ENCODE data around the gene MMP15.
"Not testable (repeated sequence)": the region's sequence is repeated elsewhere in the genome, so short reads cannot be mapped to it uniquely, and the experiment has no call there.

Gene MMP15

GRCh38 chr16:58025351-58026138, at the start of gene MMP15:
Gene MMP15, plus strand, starts transcription at chr16:58025754. Its CDS starts 597 bp downstream, at chr16:58026351.
- no peak for DNase-seq

- no peak for DNase-seq
These were observed 49.2 kb upstream of the MMP15 start for GRCh38 chr16:57976331-57976796.

- no peak for DNase-seq
These were observed 48.0 kb upstream of the MMP15 start for GRCh38 chr16:57977418-57978069.

- not testable (repeated sequence) for DNase-seq
These were observed 47.5 kb upstream of the MMP15 start for GRCh38 chr16:57978070-57978465.

- no peak for DNase-seq
These were observed 46.5 kb upstream of the MMP15 start for GRCh38 chr16:57979006-57979585.

- DNase-seq: no peak
These were observed 43.9 kb upstream of the MMP15 start for GRCh38 chr16:57981636-57982035.

GRCh38 chr16:57982385-57982784, 43.2 kb upstream of the MMP15 start:
- no peak for DNase-seq

- DNase-seq: no peak
These were observed 40.9 kb upstream of the MMP15 start for GRCh38 chr16:57984443-57985203.

- no peak for DNase-seq
These were observed 40.1 kb upstream of the MMP15 start for GRCh38 chr16:57985204-57986181.

GRCh38 chr16:57986196-57986595, 39.4 kb upstream of the MMP15 start:
- no peak for DNase-seq

GRCh38 chr16:57987441-57988177, 37.9 kb upstream of the MMP15 start:
- DNase-seq: no peak

GRCh38 chr16:57988929-57989328, 36.6 kb upstream of the MMP15 start:
- DNase-seq: no peak

GRCh38 chr16:57991551-57992059, 33.9 kb upstream of the MMP15 start:
- DNase-seq: no peak

GRCh38 chr16:57992084-57992483, 33.5 kb upstream of the MMP15 start:
- no peak for DNase-seq

- no peak for DNase-seq
These were observed 32.1 kb upstream of the MMP15 start for GRCh38 chr16:57993438-57993837.

GRCh38 chr16:57993897-57994296, 31.7 kb upstream of the MMP15 start:
- no peak for DNase-seq

- no peak for DNase-seq
These were observed 31.2 kb upstream of the MMP15 start for GRCh38 chr16:57994361-57994760.

GRCh38 chr16:57994778-57995177, 30.8 kb upstream of the MMP15 start:
- DNase-seq: no peak

- DNase-seq: no peak
These were observed 29.7 kb upstream of the MMP15 start for GRCh38 chr16:57995721-57996405.
